Urinary bladder (tissue), 4 donors: ENCODE results near the gene THBD. TPM values are rescaled to one million over a fixed set of nuclear protein-coding genes. Genes with fewer than 3 reads are reported as not detected.
A peak's percentile ranks its signal among the peaks of the same experiment; 100 is the strongest.

Source experiments
- DNase-seq: peaks from one replicate; pipeline ENCODE4 v3.0.0-alpha.2; 2015; ENCODE audit errors: extremely low spot score
- H3K27ac ChIP-seq: one replicate; pipeline ENCODE4 v1.5.1; 2013; ENCODE audit warnings: low read depth, mild to moderate bottlenecking, moderate library complexity
- H3K36me3 ChIP-seq: one replicate; pipeline ENCODE4 v1.6.1; 2013; ENCODE audit warnings: mild to moderate bottlenecking, moderate library complexity; ENCODE audit not compliant: insufficient read depth
- H3K4me1 ChIP-seq: one replicate; pipeline ENCODE4 v1.6.1; 2013; ENCODE audit warnings: mild to moderate bottlenecking, moderate library complexity; ENCODE audit not compliant: insufficient read depth
- H3K4me3 ChIP-seq: one replicate; pipeline ENCODE4 v1.5.1; 2013; ENCODE audit warnings: low read depth, low read length
- WGBS: extraction: QIAGEN DNeasy Blood & Tissue Kit; methylation state at CpG from one replicate; pipeline ENCODE4 v1.1.7; 2013; 5-methylcytosine and 5-hydroxymethylcytosine counted together
- polyA plus RNA-seq: library from polyadenylated mRNA; stranded (reverse); fragments of 200-250 nt; gene quantifications from one replicate; pipeline ENCODE4 v1.2.3, GENCODE V29; 2013
- total RNA-seq: library from RNA; depleted of rRNA; stranded (reverse); fragments of >200 nt; gene quantifications from one replicate; pipeline ENCODE4 v1.2.3, GENCODE V29; 2014
- donor health status: healthy with polysubstance abuse.
- donor health status: healthy.

Gene THBD
- total and polyA plus RNA-seq, 2 donors = 11.1 to 55.0 TPM

- no peaks in the 10 kb centered on the region for H3K36me3 ChIP-seq
- WGBS = 55% methylated on average over 13 of the region's 13 CpGs
- H3K4me1 ChIP-seq = no peaks in the 10 kb centered on the region
- H3K4me3 ChIP-seq = peak overlapping the region; percentile 38
- H3K27ac ChIP-seq = no peak overlapping the region
- no peak for DNase-seq
Measured at GRCh38 chr20:23047001-23047737, 2.3 kb downstream of the THBD start.

GRCh38 chr20:23046431-23046830 is 3.0 kb downstream of the THBD start:
- Histone ChIP-seq H3K36me3 (no peaks in the 10 kb centered on the region), H3K4me1 (no peaks in the 10 kb centered on the region), H3K4me3 (no peak overlapping the region), H3K27ac (no peak overlapping the region)
- no peak for DNase-seq

GRCh38 chr20:23043376-23043775 is 6.1 kb downstream of the THBD start:
- no peak overlapping the region for H3K27ac ChIP-seq
- 82% methylated on average over 6 of the region's 6 CpGs for WGBS
- H3K36me3 ChIP-seq = no peaks in the 10 kb centered on the region
- H3K4me1 ChIP-seq = no peaks in the 10 kb centered on the region
- DNase-seq = no peak
- no peak overlapping the region for H3K4me3 ChIP-seq

- Histone ChIP-seq H3K4me1 (no peaks in the 10 kb centered on the region), H3K4me3 (no peak overlapping the region), H3K27ac (no peak overlapping the region), H3K36me3 (no peaks in the 10 kb centered on the region)
- no peak for DNase-seq
- WGBS = 49% methylated on average over 3 of the region's 3 CpGs
Measured at GRCh38 chr20:23042270-23042669, 7.2 kb downstream of the THBD start.

- Histone ChIP-seq H3K27ac (no peak overlapping the region), H3K4me3 (no peak overlapping the region), H3K4me1 (no peaks in the 10 kb centered on the region), H3K36me3 (no peaks in the 10 kb centered on the region)
- WGBS = 73% methylated on average over 3 of the region's 3 CpGs
- DNase-seq = no peak
Measured at GRCh38 chr20:23039885-23040508, 9.5 kb downstream of the THBD start.

- Histone ChIP-seq H3K36me3 (no peaks in the 10 kb centered on the region), H3K27ac (no peak overlapping the region), H3K4me1 (no peaks in the 10 kb centered on the region), H3K4me3 (no peak overlapping the region)
- no peak for DNase-seq
- WGBS = 74% methylated on average over 5 of the region's 5 CpGs
Measured at GRCh38 chr20:23039136-23039875, 10.2 kb downstream of the THBD start.

- 21% methylated on average over 3 of the region's 3 CpGs for WGBS
- Histone ChIP-seq H3K36me3 (no peaks in the 10 kb centered on the region), H3K4me1 (no peaks in the 10 kb centered on the region), H3K4me3 (no peak overlapping the region), H3K27ac (no peak overlapping the region)
- no peak for DNase-seq
Measured at GRCh38 chr20:23037017-23037481, 12.4 kb downstream of the THBD start.

GRCh38 chr20:23036371-23036770 is 13.1 kb downstream of the THBD start:
- H3K27ac ChIP-seq = no peak overlapping the region
- no peaks in the 10 kb centered on the region for H3K36me3 ChIP-seq
- no peaks in the 10 kb centered on the region for H3K4me1 ChIP-seq
- H3K4me3 ChIP-seq = no peak overlapping the region
- no peak for DNase-seq
- WGBS = 96% methylated on average over 11 of the region's 11 CpGs

- no peaks in the 10 kb centered on the region for H3K36me3 ChIP-seq
- H3K4me3 ChIP-seq = no peak overlapping the region
- no peak overlapping the region for H3K27ac ChIP-seq
- H3K4me1 ChIP-seq = no peaks in the 10 kb centered on the region
- WGBS = 92% methylated on average over 41 of the region's 41 CpGs
- DNase-seq = no peak
Measured at GRCh38 chr20:23035731-23036130, 13.7 kb downstream of the THBD start.

- H3K4me1 ChIP-seq = no peaks in the 10 kb centered on the region
- peak within 1 kb of the TSS; percentile 4 for H3K4me3 ChIP-seq
- 17% methylated on average over 83 of the region's 83 CpGs for WGBS
- no peak within 1 kb of the TSS for H3K27ac ChIP-seq
- DNase-seq = no peak
- no peaks in the 10 kb centered on the region for H3K36me3 ChIP-seq
Measured at GRCh38 chr20:23034721-23035671, 14.5 kb downstream of the THBD start, which contains the start of gene SSTR4. Gene SSTR4, plus strand, starts transcription at chr20:23035312. Its CDS starts 172 bp downstream, at chr20:23035484.

GRCh38 chr20:23033918-23034317 is 15.6 kb downstream of the THBD start:
- Histone ChIP-seq H3K27ac (no peak overlapping the region), H3K36me3 (no peaks in the 10 kb centered on the region), H3K4me3 (no peak overlapping the region), H3K4me1 (no peaks in the 10 kb centered on the region)
- WGBS = 93% methylated on average over 4 of the region's 4 CpGs
- DNase-seq = no peak

GRCh38 chr20:23032750-23033078 is 16.8 kb downstream of the THBD start:
- Histone ChIP-seq H3K27ac (no peak overlapping the region), H3K4me1 (no peaks in the 10 kb centered on the region), H3K36me3 (no peaks in the 10 kb centered on the region), H3K4me3 (no peak overlapping the region)
- DNase-seq = no peak
- 75% methylated on average over 5 of the region's 5 CpGs for WGBS

- no peaks in the 10 kb centered on the region for H3K4me1 ChIP-seq
- H3K36me3 ChIP-seq = no peaks in the 10 kb centered on the region
- H3K27ac ChIP-seq = no peak overlapping the region
- no peak overlapping the region for H3K4me3 ChIP-seq
- WGBS = 82% methylated on average over 6 of the region's 6 CpGs
- DNase-seq = no peak
Measured at GRCh38 chr20:23032056-23032749, 17.3 kb downstream of the THBD start.
